ENCODE data around the gene MRPL19.

GRCh38 chr2:75634945-75635344 is 11.6 kb upstream of the MRPL19 start:
- TF ChIP-seq POLR2A (IDR thresholded peaks at IDR 0.05), result no peak
- no peak for TF ChIP-seq CTCF (IDR thresholded peaks at IDR 0.05)
- TF ChIP-seq POLR2AphosphoS5 (IDR thresholded peaks at IDR 0.05), result no peak
